Measurements from ENCODE around the gene SEPSECS.

SEPSECS gene

DNA sequence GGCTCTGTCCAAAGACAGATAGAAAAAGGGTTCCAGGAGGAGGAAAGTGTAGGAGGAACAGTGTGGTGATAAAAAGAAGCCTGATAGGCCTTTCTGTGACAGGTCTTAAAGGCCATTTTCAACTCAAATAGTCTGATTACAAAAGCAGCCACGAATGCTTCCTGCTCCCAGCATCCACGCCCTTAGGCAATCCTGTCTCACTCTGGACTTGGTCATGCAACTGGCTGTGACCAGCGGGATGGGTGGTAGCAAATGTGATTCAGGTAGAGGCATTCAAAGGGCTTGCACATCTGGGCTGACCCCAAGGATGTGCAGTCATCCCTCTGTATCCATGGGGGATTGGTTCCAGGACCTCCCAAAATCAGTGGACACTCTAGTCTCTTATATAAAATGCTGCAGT, 14.4 kb upstream of the SEPSECS start:
- no peaks in the 10 kb centered on the region for H3K9me3 ChIP-seq (ENCODE audit: control insufficient read depth, insufficient read depth, low read length)
- H3K4me3 ChIP-seq (ENCODE audit: low read length) = no peak overlapping the region
- DNase-seq (ENCODE audit: low read depth, low spot score) = no peak
- no CpG with 5 or more reads among the region's 3 CpGs for WGBS (ENCODE audit: insufficient coverage, insufficient read length)
- peaks cover 2% of the 10 kb centered on the region for H3K4me1 ChIP-seq (ENCODE audit: control insufficient read depth, insufficient read depth, low read length)
- H3K36me3 ChIP-seq (ENCODE audit: control insufficient read depth, insufficient read depth, low read length) = no peaks in the 10 kb centered on the region
- H3K27ac ChIP-seq (ENCODE audit: low read length) = no peak overlapping the region
- H3K27me3 ChIP-seq (ENCODE audit: control insufficient read depth, insufficient read depth, low read length) = no peaks in the 10 kb centered on the region

DNA sequence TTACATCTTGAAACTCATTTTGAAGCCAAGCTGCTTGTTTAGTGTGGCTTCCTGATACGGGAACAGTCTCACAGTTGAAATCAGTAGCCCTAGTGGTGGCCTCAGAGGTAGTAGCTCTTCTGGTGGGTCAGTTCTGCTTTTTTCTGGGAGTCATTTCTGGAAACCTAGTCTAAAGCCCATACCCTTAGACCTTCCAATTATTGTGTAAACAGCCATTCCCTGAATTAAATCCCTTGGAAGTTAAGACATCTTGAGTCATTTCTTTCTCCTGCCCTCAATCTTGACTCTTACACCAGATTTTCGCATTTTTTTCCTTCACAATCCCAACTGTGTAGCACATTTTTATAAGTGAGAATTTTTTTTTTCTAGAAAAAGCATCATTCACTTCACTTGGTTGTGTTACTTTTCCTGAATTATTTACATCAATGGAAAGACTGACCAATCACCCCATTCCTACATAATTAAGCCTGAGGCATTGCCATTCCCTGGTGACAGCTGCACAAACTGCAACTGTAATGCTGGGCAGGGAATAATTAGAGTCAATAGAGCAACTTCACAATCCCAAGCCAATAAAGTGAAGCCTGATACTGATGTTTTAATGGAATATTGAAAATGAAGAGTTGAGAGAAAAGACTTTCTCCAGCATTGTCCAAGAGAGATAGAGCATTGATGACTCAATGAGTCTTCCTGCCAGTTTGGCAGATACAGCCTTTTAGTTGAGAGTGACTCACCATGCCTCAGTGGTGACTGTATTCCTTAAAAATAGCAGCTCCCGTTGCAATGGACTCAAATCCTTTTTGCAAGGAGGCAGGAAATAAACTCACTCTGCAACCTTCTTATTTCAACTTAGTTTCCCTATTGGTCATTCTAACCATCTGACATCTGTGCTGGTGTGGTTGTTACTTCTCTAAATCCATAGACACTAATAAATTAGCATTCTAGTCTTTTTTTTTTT, 13.0 kb upstream of the SEPSECS start:
- H3K4me1 ChIP-seq (ENCODE audit: control insufficient read depth, insufficient read depth, low read length) = peaks cover 2% of the 10 kb centered on the region
- WGBS (ENCODE audit: insufficient coverage, insufficient read length) = no CpG with 5 or more reads among the region's 3 CpGs
- no peaks in the 10 kb centered on the region for H3K27me3 ChIP-seq (ENCODE audit: control insufficient read depth, insufficient read depth, low read length)
- H3K36me3 ChIP-seq (ENCODE audit: control insufficient read depth, insufficient read depth, low read length) = no peaks in the 10 kb centered on the region
- no peak for DNase-seq (ENCODE audit: low read depth, low spot score)
- no peak overlapping the region for H3K4me3 ChIP-seq (ENCODE audit: low read length)
- H3K27ac ChIP-seq (ENCODE audit: low read length) = no peak overlapping the region
- no peaks in the 10 kb centered on the region for H3K9me3 ChIP-seq (ENCODE audit: control insufficient read depth, insufficient read depth, low read length)

DNA sequence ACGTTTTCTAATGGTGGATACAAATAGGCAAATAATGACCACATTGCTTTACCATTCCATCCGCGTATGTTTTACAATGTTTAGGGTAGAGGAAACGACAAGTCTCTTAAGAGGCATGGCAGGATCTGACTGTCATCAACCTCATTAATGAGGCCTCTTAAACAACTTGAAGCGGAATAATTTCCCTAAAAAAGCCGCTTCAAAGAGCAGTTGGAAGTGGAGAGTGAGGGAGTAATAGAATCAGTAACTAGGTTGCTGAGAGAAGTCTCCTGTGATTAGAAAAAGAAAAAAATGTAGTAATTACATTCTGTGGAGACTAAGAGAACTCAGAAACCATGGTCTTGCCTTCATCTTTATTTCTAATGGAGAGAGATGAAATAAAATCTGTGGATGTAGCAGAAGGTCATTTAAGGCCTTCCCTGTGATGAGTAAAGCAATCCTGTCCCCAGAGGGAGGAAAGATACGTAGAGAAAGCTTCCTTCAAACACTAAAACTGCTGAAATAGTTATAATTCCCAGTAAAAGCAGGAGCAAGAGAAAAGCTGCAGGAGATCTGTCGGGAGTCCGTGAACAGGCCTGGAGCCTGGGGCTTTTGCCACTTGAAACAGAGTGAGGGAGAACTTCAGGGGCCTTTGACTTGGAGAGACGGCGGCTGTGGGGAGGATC, 11.1 kb upstream of the SEPSECS start:
- peaks cover 2% of the 10 kb centered on the region for H3K4me1 ChIP-seq (ENCODE audit: control insufficient read depth, insufficient read depth, low read length)
- no peak overlapping the region for H3K27ac ChIP-seq (ENCODE audit: low read length)
- WGBS (ENCODE audit: insufficient coverage, insufficient read length) = no CpG with 5 or more reads among the region's 11 CpGs
- DNase-seq (ENCODE audit: low read depth, low spot score) = no peak
- no peak overlapping the region for H3K4me3 ChIP-seq (ENCODE audit: low read length)
- no peaks in the 10 kb centered on the region for H3K36me3 ChIP-seq (ENCODE audit: control insufficient read depth, insufficient read depth, low read length)
- H3K27me3 ChIP-seq (ENCODE audit: control insufficient read depth, insufficient read depth, low read length) = no peaks in the 10 kb centered on the region
- H3K9me3 ChIP-seq (ENCODE audit: control insufficient read depth, insufficient read depth, low read length) = no peaks in the 10 kb centered on the region

GRCh38 chr4:25169446-25169845, 9.2 kb upstream of the SEPSECS start:
- Histone ChIP-seq H3K27ac (ENCODE audit: low read length) (no peak overlapping the region), H3K4me3 (ENCODE audit: low read length) (no peak overlapping the region), H3K27me3 (ENCODE audit: control insufficient read depth, insufficient read depth, low read length) (no peaks in the 10 kb centered on the region), H3K36me3 (ENCODE audit: control insufficient read depth, insufficient read depth, low read length) (no peaks in the 10 kb centered on the region), H3K9me3 (ENCODE audit: control insufficient read depth, insufficient read depth, low read length) (no peaks in the 10 kb centered on the region), H3K4me1 (ENCODE audit: control insufficient read depth, insufficient read depth, low read length) (peaks cover 2% of the 10 kb centered on the region)
- no peak for DNase-seq (ENCODE audit: low read depth, low spot score)

GRCh38 chr4:25165916-25166315, 5.7 kb upstream of the SEPSECS start:
- H3K27ac ChIP-seq (ENCODE audit: low read length) = no peak overlapping the region
- DNase-seq (ENCODE audit: low read depth, low spot score) = no peak
- H3K27me3 ChIP-seq (ENCODE audit: control insufficient read depth, insufficient read depth, low read length) = no peaks in the 10 kb centered on the region
- H3K4me3 ChIP-seq (ENCODE audit: low read length) = no peak overlapping the region
- no CpG with 5 or more reads among the region's 4 CpGs for WGBS (ENCODE audit: insufficient coverage, insufficient read length)
- H3K4me1 ChIP-seq (ENCODE audit: control insufficient read depth, insufficient read depth, low read length) = peaks cover 2% of the 10 kb centered on the region; the same call in 1 of the 2 replicates
- H3K36me3 ChIP-seq (ENCODE audit: control insufficient read depth, insufficient read depth, low read length) = no peaks in the 10 kb centered on the region
- no peaks in the 10 kb centered on the region for H3K9me3 ChIP-seq (ENCODE audit: control insufficient read depth, insufficient read depth, low read length)

GRCh38 chr4:25163196-25163595, 2.9 kb upstream of the SEPSECS start:
- no peak for DNase-seq (ENCODE audit: low read depth, low spot score)
- no CpG with 5 or more reads among the region's 1 CpG for WGBS (ENCODE audit: insufficient coverage, insufficient read length)

DNA sequence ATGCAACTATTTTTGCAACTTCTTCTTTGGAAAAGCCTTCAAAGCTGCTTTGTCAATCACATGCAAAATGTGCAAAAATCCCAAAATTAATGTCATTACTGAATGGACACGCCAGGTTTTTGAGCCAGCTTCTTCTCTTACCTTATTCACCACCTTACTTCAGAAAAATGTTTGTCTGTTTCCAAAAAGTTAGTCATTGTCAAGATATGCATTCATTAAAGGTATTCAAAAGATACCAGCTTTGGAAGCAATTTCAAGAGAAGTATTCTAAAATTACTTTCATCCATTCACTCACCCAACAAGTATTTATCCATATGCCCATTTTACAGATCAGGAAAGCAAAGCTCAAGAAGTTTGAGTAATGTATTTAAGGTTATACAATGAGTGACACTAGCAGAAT, 2.3 kb upstream of the SEPSECS start:
- H3K27me3 ChIP-seq (ENCODE audit: control insufficient read depth, insufficient read depth, low read length) = no peaks in the 10 kb centered on the region
- WGBS (ENCODE audit: insufficient coverage, insufficient read length) = no CpG with 5 or more reads among the region's 1 CpG
- H3K36me3 ChIP-seq (ENCODE audit: control insufficient read depth, insufficient read depth, low read length) = no peaks in the 10 kb centered on the region
- no peak overlapping the region for H3K4me3 ChIP-seq (ENCODE audit: low read length)
- H3K27ac ChIP-seq (ENCODE audit: low read length) = no peak overlapping the region
- no peaks in the 10 kb centered on the region for H3K4me1 ChIP-seq (ENCODE audit: control insufficient read depth, insufficient read depth, low read length)
- DNase-seq (ENCODE audit: low read depth, low spot score) = no peak
- no peaks in the 10 kb centered on the region for H3K9me3 ChIP-seq (ENCODE audit: control insufficient read depth, insufficient read depth, low read length)

More at GRCh38 chr4:25163196-25163595, 2.9 kb upstream of the SEPSECS start:
- Histone ChIP-seq H3K36me3 (ENCODE audit: control insufficient read depth, insufficient read depth, low read length) (no peaks in the 10 kb centered on the region), H3K27me3 (ENCODE audit: control insufficient read depth, insufficient read depth, low read length) (no peaks in the 10 kb centered on the region), H3K27ac (ENCODE audit: low read length) (no peak overlapping the region), H3K4me1 (ENCODE audit: control insufficient read depth, insufficient read depth, low read length) (no peaks in the 10 kb centered on the region), H3K9me3 (ENCODE audit: control insufficient read depth, insufficient read depth, low read length) (no peaks in the 10 kb centered on the region), H3K4me3 (ENCODE audit: low read length) (no peak overlapping the region)

DNA sequence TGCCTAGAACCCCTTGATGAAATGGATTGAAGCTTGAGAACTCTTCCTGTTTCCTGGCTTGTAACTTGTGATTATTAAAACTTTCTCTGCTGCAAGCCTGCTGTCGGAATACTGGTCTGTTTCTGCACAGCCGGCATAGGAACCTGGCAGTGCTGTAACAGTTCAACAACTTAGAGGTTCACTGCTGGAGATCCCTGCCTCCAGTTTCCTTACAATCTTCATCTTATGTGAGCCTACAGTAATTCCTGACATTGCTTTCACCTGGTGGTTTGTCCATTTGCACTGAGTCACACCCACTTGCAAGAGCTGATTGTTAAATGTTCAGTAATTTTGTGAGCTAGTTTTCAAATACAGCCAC, 1.3 kb upstream of the SEPSECS start:
- no peak overlapping the region for H3K4me3 ChIP-seq (ENCODE audit: low read length)
- DNase-seq (ENCODE audit: low read depth, low spot score) = no peak
- no peaks in the 10 kb centered on the region for H3K27me3 ChIP-seq (ENCODE audit: control insufficient read depth, insufficient read depth, low read length)
- no CpG with 5 or more reads among the region's 2 CpGs for WGBS (ENCODE audit: insufficient coverage, insufficient read length)
- H3K4me1 ChIP-seq (ENCODE audit: control insufficient read depth, insufficient read depth, low read length) = no peaks in the 10 kb centered on the region
- H3K36me3 ChIP-seq (ENCODE audit: control insufficient read depth, insufficient read depth, low read length) = no peaks in the 10 kb centered on the region; the same call in 1 of the 2 replicates
- no peaks in the 10 kb centered on the region for H3K9me3 ChIP-seq (ENCODE audit: control insufficient read depth, insufficient read depth, low read length)
- H3K27ac ChIP-seq (ENCODE audit: low read length) = no peak overlapping the region

GRCh38 chr4:25160714-25161592, 704 bp upstream of the SEPSECS start:
- no peaks in the 10 kb centered on the region for H3K9me3 ChIP-seq (ENCODE audit: control insufficient read depth, insufficient read depth, low read length)
- H3K4me3 ChIP-seq (ENCODE audit: low read length) = peak overlapping the region; percentile 78; the same call in 1 of the 2 replicates
- H3K36me3 ChIP-seq (ENCODE audit: control insufficient read depth, insufficient read depth, low read length) = no peaks in the 10 kb centered on the region; the same call in 1 of the 2 replicates
- no peak overlapping the region for H3K27ac ChIP-seq (ENCODE audit: low read length)
- WGBS (ENCODE audit: insufficient coverage, insufficient read length) = 100% methylated on average over 2 of the region's 16 CpGs
- H3K4me1 ChIP-seq (ENCODE audit: control insufficient read depth, insufficient read depth, low read length) = no peaks in the 10 kb centered on the region
- DNase-seq (ENCODE audit: low read depth, low spot score) = no peak
- H3K27me3 ChIP-seq (ENCODE audit: control insufficient read depth, insufficient read depth, low read length) = no peaks in the 10 kb centered on the region

- Histone ChIP-seq H3K36me3 (ENCODE audit: control insufficient read depth, insufficient read depth, low read length) (no peaks in the 10 kb centered on the region; the same call in 1 of the 2 replicates), H3K27me3 (ENCODE audit: control insufficient read depth, insufficient read depth, low read length) (no peaks in the 10 kb centered on the region), H3K27ac (ENCODE audit: low read length) (no peak overlapping the region), H3K9me3 (ENCODE audit: control insufficient read depth, insufficient read depth, low read length) (no peaks in the 10 kb centered on the region), H3K4me1 (ENCODE audit: control insufficient read depth, insufficient read depth, low read length) (no peaks in the 10 kb centered on the region), H3K4me3 (ENCODE audit: low read length) (no peak overlapping the region)
- DNase-seq (ENCODE audit: low read depth, low spot score) = no peak
- WGBS (ENCODE audit: insufficient coverage, insufficient read length) = no CpG with 5 or more reads among the region's 7 CpGs
These were observed 1.4 kb downstream of the SEPSECS start for GRCh38 chr4:25158817-25159216.

Measured in iPS DF 6.9 (cell line).